GM18505 (cell line): ENCODE results near the gene SENP6.
"Not testable (repeated sequence)": the region's sequence is repeated elsewhere in the genome, so short reads cannot be mapped to it uniquely, and the experiment has no call there.

ENCODE experiments used
- ATAC-seq: cut with Tn5 transposase; IDR thresholded peaks from one replicate; pipeline ENCODE4 v1.9.1; 2021; ENCODE audit not compliant: unreplicated experiment
- POLR2A ChIP-seq: IDR thresholded peaks from 4 replicates; pipeline ENCODE4 v1.6.1; 2011; ENCODE audit warnings: borderline replicate concordance; ENCODE audit not compliant: insufficient read depth, insufficient read length; ENCODE audit errors: extremely low read depth

SENP6 gene

GRCh38 chr6:75601304-75602245, at the start of gene SENP6:
SENP6 (plus strand) TSS chr6:75601880; CDS start chr6:75602525, 645 bp downstream.
- TF ChIP-seq POLR2A, result peak; percentile 81
- ATAC-seq, result peak; percentile 67

DNA sequence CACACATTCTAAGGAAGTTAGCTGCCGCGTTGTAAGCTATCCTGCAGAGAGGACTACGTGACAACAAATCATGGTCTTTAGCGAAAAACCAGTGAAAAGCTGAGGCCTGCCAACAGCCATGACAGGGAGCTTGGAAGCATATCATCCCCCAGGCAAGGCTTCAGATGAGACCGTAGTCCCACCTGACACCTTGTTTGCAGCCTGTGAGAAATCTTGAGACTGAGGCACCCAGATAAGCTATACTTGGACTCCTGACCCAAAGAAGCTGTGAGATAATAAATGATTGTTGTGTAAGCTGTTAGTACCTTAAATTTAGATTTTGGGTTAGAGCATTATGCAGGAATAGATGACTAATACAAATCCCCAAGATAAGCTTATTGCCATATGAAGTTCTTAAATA, 45.4 kb upstream of the SENP6 start:
- no peak for ATAC-seq
- no peak for TF ChIP-seq POLR2A

DNA sequence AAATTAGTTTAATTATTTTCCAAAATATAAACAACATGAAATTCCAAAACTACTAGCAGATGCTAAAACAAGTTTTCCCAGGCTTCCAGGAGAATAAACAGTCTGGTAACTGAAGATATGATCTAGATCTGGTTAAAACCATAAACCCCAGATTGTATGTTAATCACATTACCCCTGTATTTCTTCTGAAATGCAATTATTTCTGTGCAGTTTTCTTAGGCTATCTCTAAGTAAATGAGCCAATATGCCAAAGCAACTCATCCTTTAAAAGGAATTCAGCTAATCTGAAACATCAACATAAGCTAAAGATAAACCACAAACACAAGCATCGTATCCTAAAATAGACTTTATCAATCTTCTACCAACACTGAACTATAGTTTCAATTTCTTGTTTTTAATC, 44.6 kb upstream of the SENP6 start:
- no peak for TF ChIP-seq POLR2A
- ATAC-seq, result no peak

GRCh38 chr6:75563032-75563431, 38.6 kb upstream of the SENP6 start:
- ATAC-seq, result peak; percentile 80

DNA sequence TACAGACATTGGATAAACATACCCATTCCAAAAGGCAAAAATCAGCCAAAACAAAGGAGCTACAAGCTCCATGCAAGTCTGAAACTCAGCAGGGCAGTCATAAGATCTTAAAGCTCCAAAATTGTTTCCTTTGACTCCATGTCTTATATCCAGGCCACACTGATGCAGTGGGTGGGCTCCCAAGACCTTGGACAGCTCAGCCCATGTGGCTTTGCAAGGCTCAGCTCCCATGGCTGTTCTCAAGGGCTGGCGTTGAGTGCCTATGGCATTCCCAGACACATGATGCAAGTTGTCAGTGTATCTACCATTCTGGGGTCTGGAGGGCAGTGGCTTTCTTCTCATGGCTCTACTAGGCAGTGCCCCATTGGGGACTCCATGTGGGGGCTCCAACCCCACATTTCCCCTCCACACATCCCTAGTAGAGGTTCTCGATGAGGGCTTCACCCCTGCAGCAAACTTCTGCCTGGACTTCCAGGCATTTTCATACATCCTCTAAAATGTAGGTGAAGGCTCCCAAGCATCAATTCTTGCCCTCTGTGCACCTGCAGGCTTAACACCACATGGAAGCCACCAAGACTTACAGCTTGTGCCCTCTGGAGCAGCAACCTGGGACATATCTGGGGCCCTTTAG, 35.4 kb upstream of the SENP6 start:
- no peak for ATAC-seq
- TF ChIP-seq POLR2A, result no peak

More at GRCh38 chr6:75563032-75563431, 38.6 kb upstream of the SENP6 start:
- no peak for TF ChIP-seq POLR2A

DNA sequence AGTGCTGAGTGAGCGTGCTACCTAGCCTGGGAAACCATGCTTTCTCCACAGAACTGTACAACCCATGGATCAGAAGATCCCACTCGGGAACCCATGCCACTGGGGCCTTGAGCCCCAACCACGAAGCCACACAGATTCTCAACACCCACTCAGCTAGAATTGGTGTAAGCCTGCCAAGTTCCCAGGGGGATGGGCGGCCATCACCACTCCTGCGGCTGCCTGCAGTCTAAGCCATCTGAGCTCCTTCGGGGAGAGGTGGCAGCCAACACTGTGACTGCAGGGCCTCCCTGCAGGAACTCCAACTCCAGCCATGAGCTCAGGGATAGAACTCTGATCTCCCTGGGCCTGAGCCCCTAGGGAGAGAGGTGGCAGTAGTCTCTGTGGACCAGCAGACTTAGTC, 33.6 kb upstream of the SENP6 start:
- no peak for TF ChIP-seq POLR2A

DNA sequence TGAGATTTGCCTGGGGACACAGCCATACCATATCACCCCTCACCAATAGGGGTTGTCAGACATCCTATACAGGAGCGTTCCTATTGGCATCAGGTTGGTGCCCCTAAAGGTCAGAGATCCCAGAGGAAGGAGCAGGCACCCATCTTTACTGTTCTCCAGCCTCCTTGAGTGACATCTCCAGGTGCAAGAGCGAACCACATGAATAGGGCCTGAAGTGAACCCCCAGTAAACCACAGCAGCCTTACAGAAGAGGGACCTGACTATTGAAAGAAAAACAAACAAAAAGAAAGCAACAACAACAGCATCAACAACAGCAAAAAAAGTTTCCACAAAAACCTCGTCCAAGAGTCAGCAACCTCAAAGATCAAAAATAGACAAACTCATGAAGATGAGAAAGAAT, 32.7 kb upstream of the SENP6 start:
- TF ChIP-seq POLR2A, result no peak
- ATAC-seq, result no peak

More for the DNA sequence above, 33.6 kb upstream of the SENP6 start:
- no peak for ATAC-seq

DNA sequence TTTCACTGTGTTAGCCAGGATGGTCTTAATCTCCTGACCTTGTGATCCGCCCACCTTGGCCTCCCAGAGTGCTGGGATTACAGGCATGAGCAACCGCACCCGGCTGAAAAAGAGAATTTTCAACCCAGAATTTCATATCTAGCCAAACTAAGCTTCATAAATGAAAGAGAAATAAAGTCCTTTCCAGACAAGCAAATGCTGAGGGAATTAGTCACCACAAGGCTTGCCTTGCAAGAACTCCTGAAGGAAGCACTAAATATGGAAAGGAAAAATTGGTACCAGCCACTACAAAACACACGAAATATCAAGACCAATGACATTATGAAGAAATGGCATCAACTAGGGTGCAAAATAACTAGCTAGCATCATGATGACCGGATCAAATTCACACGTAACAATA, 31.0 kb upstream of the SENP6 start:
- ATAC-seq, result not testable (repeated sequence)

DNA sequence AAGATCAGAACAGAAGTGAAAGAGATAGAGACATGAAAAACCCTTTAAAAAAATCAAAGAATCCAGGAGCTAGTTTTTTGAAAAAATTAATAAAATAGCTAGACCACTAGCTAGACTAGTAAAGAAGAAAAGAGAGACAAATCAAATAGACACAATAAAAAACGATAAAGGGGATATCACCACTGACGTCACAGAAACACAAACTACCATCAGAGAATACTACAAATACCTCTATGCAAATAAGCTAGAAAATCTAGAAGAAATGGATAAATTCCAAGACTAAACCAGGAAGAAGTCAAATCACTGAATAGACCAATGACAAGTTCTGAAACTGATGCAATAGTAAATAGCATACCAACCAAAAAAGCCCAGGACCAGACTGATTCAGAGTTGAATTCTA, 29.6 kb upstream of the SENP6 start:
- no peak for ATAC-seq
- no peak for TF ChIP-seq POLR2A

GRCh38 chr6:75579951-75580350, 21.7 kb upstream of the SENP6 start:
- ATAC-seq, result peak; percentile 75
- TF ChIP-seq POLR2A, result no peak

- TF ChIP-seq POLR2A, result no peak
- no peak for ATAC-seq
Measured at GRCh38 chr6:75581231-75581630, 20.4 kb upstream of the SENP6 start.

DNA sequence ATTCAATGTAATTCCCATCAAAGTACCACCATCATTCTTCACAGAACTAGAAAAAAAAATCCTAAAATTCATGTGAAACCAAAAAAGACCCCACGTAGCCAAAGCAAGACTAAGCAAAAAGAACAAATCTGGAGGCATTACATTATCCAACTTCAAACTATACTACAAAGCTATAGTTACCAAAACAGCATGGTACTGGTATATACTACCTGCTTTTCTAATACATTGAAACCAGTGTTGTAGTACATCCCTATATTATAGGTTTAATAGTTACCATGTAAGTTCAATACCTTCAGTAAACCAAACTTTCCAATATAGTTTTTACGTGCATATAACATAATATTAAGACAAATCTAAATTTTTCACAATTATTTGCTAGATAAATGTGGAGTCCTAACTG, 17.1 kb upstream of the SENP6 start:
- ATAC-seq, result not testable (repeated sequence)

GRCh38 chr6:75588948-75589347, 12.7 kb upstream of the SENP6 start:
- no peak for ATAC-seq
- TF ChIP-seq POLR2A, result no peak

DNA sequence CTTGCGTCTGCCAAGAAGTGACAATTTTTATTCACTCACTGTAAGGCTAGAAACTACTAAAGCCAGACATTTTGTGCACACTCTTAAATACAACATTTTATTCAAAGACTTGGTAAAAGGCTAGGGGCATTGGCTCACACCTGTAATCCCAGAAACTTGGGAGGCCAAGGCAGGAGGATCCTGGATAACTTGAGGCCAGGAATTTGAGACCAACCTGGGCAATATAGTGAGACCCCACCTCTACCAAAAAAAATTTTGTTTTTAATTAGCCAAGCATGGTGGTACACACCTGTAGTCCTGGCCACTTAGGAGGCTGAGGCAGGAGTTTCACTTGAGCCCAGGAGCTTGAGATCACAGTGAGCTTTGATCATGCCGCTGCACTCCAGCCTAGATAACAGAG, 11.3 kb upstream of the SENP6 start:
- TF ChIP-seq POLR2A, result no peak
- ATAC-seq, result no peak

DNA sequence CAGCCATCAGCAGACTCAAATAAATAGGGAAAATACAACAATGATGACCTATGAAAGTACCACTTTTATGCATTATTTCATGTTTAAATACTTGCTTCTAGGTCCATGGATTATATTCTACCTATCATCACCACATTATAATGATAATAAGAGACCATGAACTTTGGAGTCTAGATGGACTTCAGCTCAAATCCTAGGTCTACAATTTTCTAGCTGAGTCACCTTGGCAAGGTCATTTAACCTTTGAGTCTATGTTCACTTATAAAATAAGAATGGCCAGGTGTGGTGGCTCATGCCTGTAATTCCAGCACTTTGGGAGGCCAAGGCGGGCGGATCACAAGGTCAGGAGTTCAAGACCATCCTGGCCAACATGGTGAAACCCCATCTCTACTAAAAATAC, 5.3 kb upstream of the SENP6 start:
- not testable (repeated sequence) for ATAC-seq
